Mesenchymal stem cell (in vitro differentiated cells and primary cell): Measurements from ENCODE around the gene RTEL1.
A peak's percentile ranks its signal among the peaks of the same experiment; 100 is the strongest.

Experiments
- DNase-seq: peaks from one replicate; pipeline ENCODE4 v3.0.0-alpha.2; 2013
- H2AFZ ChIP-seq: one replicate; pipeline ENCODE4 v1.6.1; 2013; ENCODE audit warnings: low read depth, mild to moderate bottlenecking, control low read depth, inconsistent platforms, low read length, moderate library complexity
- H2AK5ac ChIP-seq: 2 replicates; pipeline ENCODE4 v1.6.1; 2013; ENCODE audit warnings: low read length, moderate library complexity, mild to moderate bottlenecking, inconsistent platforms; ENCODE audit not compliant: severe bottlenecking
- H2BK120ac ChIP-seq: one replicate; pipeline ENCODE4 v1.6.1; 2013; ENCODE audit warnings: low read depth, mild to moderate bottlenecking, inconsistent platforms, low read length, moderate library complexity
- H2BK12ac ChIP-seq, 2 experiments: one replicate each; pipeline ENCODE4 v1.6.1; 2013; ENCODE audit warnings: inconsistent platforms in 2 of 2, low read length in 2 of 2, mild to moderate bottlenecking in 2 of 2, moderate library complexity in 2 of 2, control low read depth in 1 of 2
- H2BK15ac ChIP-seq: one replicate; pipeline ENCODE4 v1.6.1; 2013; ENCODE audit warnings: mild to moderate bottlenecking, low read depth, inconsistent platforms; ENCODE audit not compliant: poor library complexity, severe bottlenecking
- H2BK5ac ChIP-seq: 2 replicates; pipeline ENCODE4 v1.6.1; 2013; ENCODE audit warnings: low read depth, mild to moderate bottlenecking, low read length, control low read depth, inconsistent platforms; ENCODE audit not compliant: poor library complexity, severe bottlenecking
- H3K14ac ChIP-seq, 2 experiments: one replicate each; pipeline ENCODE4 v1.6.1; 2013; ENCODE audit warnings: inconsistent platforms in 2 of 2, low read length in 2 of 2, control low read depth in 1 of 2, mild to moderate bottlenecking in 1 of 2, moderate library complexity in 1 of 2
- H3K18ac ChIP-seq, 2 experiments: one replicate each; pipeline ENCODE4 v1.6.1; 2013; ENCODE audit warnings: inconsistent platforms in 2 of 2, low read length in 2 of 2, control low read depth in 1 of 2, low read depth in 1 of 2, mild to moderate bottlenecking in 1 of 2
- H3K23ac ChIP-seq, 2 experiments: one replicate each; pipeline ENCODE4 v1.6.1; 2013; ENCODE audit warnings: inconsistent platforms in 2 of 2, low read length in 2 of 2, mild to moderate bottlenecking in 2 of 2, moderate library complexity in 2 of 2, control low read depth in 1 of 2
- H3K27ac ChIP-seq: 2 replicates; pipeline ENCODE4 v1.5.1; 2013; ENCODE audit warnings: mild to moderate bottlenecking, moderate library complexity, low read length, control low read depth, inconsistent platforms; ENCODE audit not compliant: poor library complexity, severe bottlenecking
- H3K27me3 ChIP-seq, 2 experiments: 2 replicates each; pipeline versions ENCODE4 v1.6.1 to v1.7.0; 2013; ENCODE audit warnings: low read length in 2 of 2, mild to moderate bottlenecking in 2 of 2, moderate library complexity in 2 of 2, control low read depth in 1 of 2, inconsistent platforms in 1 of 2; ENCODE audit not compliant: control insufficient read depth in 1 of 2, insufficient read depth in 1 of 2
- H3K36me3 ChIP-seq, 2 experiments: 2 replicates each; pipeline versions ENCODE4 v1.6.1 to v1.7.0; 2013; ENCODE audit warnings: low read length in 2 of 2, control low read depth in 1 of 2, inconsistent platforms in 1 of 2, low read depth in 1 of 2, mild to moderate bottlenecking in 1 of 2; ENCODE audit not compliant: insufficient read depth in 2 of 2, control insufficient read depth in 1 of 2
- H3K4ac ChIP-seq, 2 experiments: one replicate each; pipeline ENCODE4 v1.6.1; 2013; ENCODE audit warnings: inconsistent platforms in 2 of 2, low read length in 2 of 2, mild to moderate bottlenecking in 2 of 2, moderate library complexity in 2 of 2, control low read depth in 1 of 2, low read depth in 1 of 2
- H3K4me1 ChIP-seq: 2 replicates; pipeline ENCODE4 v1.6.1; 2013; ENCODE audit warnings: low read depth, low read length, control low read depth; ENCODE audit not compliant: control insufficient read depth, insufficient read depth
- H3K4me2 ChIP-seq: 2 replicates; pipeline ENCODE4 v1.6.1; 2013; ENCODE audit warnings: low read length, mild to moderate bottlenecking, inconsistent platforms; ENCODE audit not compliant: poor library complexity, severe bottlenecking
- H3K4me3 ChIP-seq, 2 experiments: 2 replicates each; pipeline versions ENCODE4 v1.5.1 to v1.7.0; 2013; ENCODE audit warnings: low read length in 2 of 2, mild to moderate bottlenecking in 2 of 2, control low read depth in 1 of 2, low read depth in 1 of 2; ENCODE audit not compliant: insufficient read depth in 1 of 2
- H3K79me1 ChIP-seq: replicated peaks from 2 replicates; pipeline ENCODE4 v1.6.1; 2013; ENCODE audit warnings: mild to moderate bottlenecking, control low read depth, low read length, inconsistent platforms; ENCODE audit not compliant: poor library complexity, severe bottlenecking
- H3K9ac ChIP-seq: 2 replicates; pipeline ENCODE4 v1.7.0; 2013; ENCODE audit warnings: mild to moderate bottlenecking, low read length, moderate library complexity
- H3K9me3 ChIP-seq: 2 replicates; pipeline ENCODE4 v1.7.0; 2013; ENCODE audit warnings: mild to moderate bottlenecking, low read length; ENCODE audit not compliant: control insufficient read depth
- H4K8ac ChIP-seq: one replicate; pipeline ENCODE4 v1.6.1; 2013; ENCODE audit warnings: inconsistent platforms, mild to moderate bottlenecking, low read length, moderate library complexity
- H4K91ac ChIP-seq: one replicate; pipeline ENCODE4 v1.6.1; 2013; ENCODE audit warnings: mild to moderate bottlenecking, low read length, inconsistent platforms
- WGBS: methylation state at CpG from one replicate; pipeline ENCODE4 v1.1.7; 2013; ENCODE audit warnings: mixed read lengths; 5-methylcytosine and 5-hydroxymethylcytosine counted together

RTEL1 gene

GRCh38 chr20:63694584-63695423, 36.7 kb downstream of the RTEL1 start:
- H3K27me3 ChIP-seq = no peaks in the 10 kb centered on the region
- peak overlapping the region; percentile 32 for H3K9ac ChIP-seq
- peak overlapping the region in 1 of 2 experiments; percentile 18 for H3K18ac ChIP-seq
- H4K8ac ChIP-seq = no peak overlapping the region
- H3K4me3 ChIP-seq = no peak overlapping the region
- H3K23ac ChIP-seq = no peak overlapping the region
- no peak overlapping the region for H2BK15ac ChIP-seq
- no peak overlapping the region for H3K14ac ChIP-seq
- DNase-seq = no peak
- H2AK5ac ChIP-seq = no peak overlapping the region
- no peak overlapping the region for H2AFZ ChIP-seq
- H2BK12ac ChIP-seq = peak overlapping the region; percentile 21 to 31
- no peak overlapping the region for H3K27ac ChIP-seq
- H3K79me1 ChIP-seq = peaks cover 12% of the 10 kb centered on the region
- H3K4me2 ChIP-seq = no peak overlapping the region
- H4K91ac ChIP-seq = peak overlapping the region; percentile 57
- WGBS = 97% methylated on average over 34 of the region's 37 CpGs
- H2BK120ac ChIP-seq = no peak overlapping the region
- H3K9me3 ChIP-seq = no peaks in the 10 kb centered on the region
- H3K4me1 ChIP-seq = peaks cover 58% of the 10 kb centered on the region
- H2BK5ac ChIP-seq = no peak overlapping the region
- no peak overlapping the region for H3K4ac ChIP-seq
- H3K36me3 ChIP-seq = peaks cover 4 to 57% of the 10 kb centered on the region in 2 experiments

- Histone ChIP-seq H3K27ac (no peak overlapping the region), H3K9ac (peak overlapping the region; percentile 32)
These were observed 37.6 kb downstream of the RTEL1 start for GRCh38 chr20:63695424-63696305.

GRCh38 chr20:63696306-63696627, 38.2 kb downstream of the RTEL1 start:
- Histone ChIP-seq H3K27ac (no peak overlapping the region), H3K9me3 (no peaks in the 10 kb centered on the region), H3K4me1 (peaks cover 67% of the 10 kb centered on the region), H3K79me1 (peaks cover 17% of the 10 kb centered on the region), H3K18ac (peak overlapping the region; percentile 88 to 93), H2BK15ac (no peak overlapping the region), H3K23ac (no peak overlapping the region), H3K36me3 (peaks cover 10 to 59% of the 10 kb centered on the region in 2 experiments), H2BK120ac (peak overlapping the region; percentile 0), H3K27me3 (no peaks in the 10 kb centered on the region), H3K4me2 (no peak overlapping the region), H2AFZ (no peak overlapping the region), H2AK5ac (no peak overlapping the region), H3K4me3 (no peak overlapping the region), H3K14ac (peak overlapping the region in 1 of 2 experiments; percentile 61), H4K91ac (peak overlapping the region; percentile 83), H3K4ac (peak overlapping the region in 1 of 2 experiments; percentile 57), H2BK5ac (no peak overlapping the region), H2BK12ac (peak overlapping the region; percentile 31 to 80), H4K8ac (peak overlapping the region; percentile 74), H3K9ac (peak overlapping the region; percentile 32)
- DNase-seq = no peak
- WGBS = 45% methylated on average over 5 of the region's 6 CpGs

More at GRCh38 chr20:63695424-63696305, 37.6 kb downstream of the RTEL1 start:
- peak overlapping the region; percentile 83 for H4K91ac ChIP-seq
- peak overlapping the region; percentile 21 for H2AK5ac ChIP-seq
- peak overlapping the region; percentile 31 to 51 for H2BK12ac ChIP-seq
- 94% methylated on average over 25 of the region's 25 CpGs for WGBS
- H3K4me2 ChIP-seq = no peak overlapping the region
- H3K14ac ChIP-seq = peak overlapping the region in 1 of 2 experiments; percentile 61
- H3K23ac ChIP-seq = no peak overlapping the region
- H2BK120ac ChIP-seq = peak overlapping the region; percentile 0
- peak overlapping the region; percentile 74 for H4K8ac ChIP-seq
- H3K4me3 ChIP-seq = no peak overlapping the region
- no peaks in the 10 kb centered on the region for H3K9me3 ChIP-seq
- peak overlapping the region; percentile 15 to 57 for H3K4ac ChIP-seq
- H2BK5ac ChIP-seq = no peak overlapping the region
- DNase-seq = no peak
- no peak overlapping the region for H2BK15ac ChIP-seq
- H3K79me1 ChIP-seq = peaks cover 14% of the 10 kb centered on the region
- H2AFZ ChIP-seq = no peak overlapping the region
- peaks cover 10 to 60% of the 10 kb centered on the region in 2 experiments for H3K36me3 ChIP-seq
- no peaks in the 10 kb centered on the region for H3K27me3 ChIP-seq
- peak overlapping the region; percentile 76 to 88 for H3K18ac ChIP-seq
- peaks cover 65% of the 10 kb centered on the region for H3K4me1 ChIP-seq
